Thoracic aorta (tissue), 2 donors: Measurements from ENCODE around the gene ILF2. TPM values are rescaled to one million over a fixed set of nuclear protein-coding genes. Genes with fewer than 3 reads are reported as not detected.

Source experiments
- ATAC-seq: fragments of 150-250 bp; one replicate; pipeline ENCODE4 v1.8.0; 2017; ENCODE audit warnings: low read depth; ENCODE audit not compliant: insufficient number of reproducible peaks, low FRiP score
- DNase-seq: peaks from one replicate; pipeline ENCODE4 v3.0.0-alpha.2; 2020; ENCODE audit warnings: low spot score
- H3K27ac ChIP-seq, 2 donors: fragments of 200-600 bp; sonication (generic); 1 replicate in 1 of 2; 2 replicates in 1 of 2; pipeline ENCODE4 v1.5.1; 2016; ENCODE audit warnings: mild to moderate bottlenecking in 2 of 2, moderate library complexity in 2 of 2
- H3K27me3 ChIP-seq: fragments of 200-600 bp; sonication (generic); replicated peaks from 2 replicates; pipeline ENCODE4 v1.6.0; 2016; ENCODE audit warnings: mild to moderate bottlenecking; ENCODE audit not compliant: insufficient read depth
- H3K36me3 ChIP-seq: fragments of 200-600 bp; sonication (generic); one replicate; pipeline ENCODE4 v1.5.1; 2016
- H3K4me1 ChIP-seq, 2 donors: fragments of 200-600 bp; sonication (generic); 1 replicate in 1 of 2; 2 replicates in 1 of 2; pipeline versions ENCODE4 v1.5.1 to v1.6.0; 2016; ENCODE audit warnings: low read depth in 2 of 2, mild to moderate bottlenecking in 1 of 2; ENCODE audit not compliant: control insufficient read depth in 1 of 2
- H3K4me3 ChIP-seq: fragments of 200-600 bp; sonication (generic); 2 replicates; pipeline ENCODE4 v1.5.1; 2016; ENCODE audit warnings: mild to moderate bottlenecking
- H3K9me3 ChIP-seq: fragments of 200-600 bp; sonication (generic); 2 replicates; pipeline ENCODE4 v1.5.1; 2016
- CTCF ChIP-seq: fragments of 200-600 bp; sonication (generic); IDR thresholded peaks from one replicate; pipeline ENCODE4 v1.5.1; 2019; ENCODE audit warnings: antibody characterized with exemption
- total RNA-seq, 2 donors: library from RNA; depleted of rRNA; stranded (reverse); fragments of >200 nt; gene quantifications; one replicate each; pipeline versions ENCODE4 v1.1.0 to v1.2.3, GENCODE V29; 2016

Gene ILF2
- total RNA-seq, 2 donors from 2014 or later, result 75.7 to 81.8 TPM

GRCh38 chr1:153699768-153700167, 29.0 kb upstream of the ILF2 start:
- H3K36me3 ChIP-seq, result no peaks in the 10 kb centered on the region
- peaks cover 23 to 31% of the 10 kb centered on the region in 2 donors for H3K4me1 ChIP-seq
- H3K9me3 ChIP-seq, result no peaks in the 10 kb centered on the region
- ATAC-seq (no peak), DNase-seq (no peak)
- TF ChIP-seq CTCF, result no peak
- H3K27me3 ChIP-seq, result no peaks in the 10 kb centered on the region
- no peak overlapping the region for H3K4me3 ChIP-seq
- peak overlapping the region; percentile 98 to 100 for H3K27ac ChIP-seq

- ATAC-seq (no peak), DNase-seq (no peak)
- Histone ChIP-seq H3K4me1 (peaks cover 23 to 31% of the 10 kb centered on the region in 2 donors), H3K9me3 (no peaks in the 10 kb centered on the region), H3K27me3 (no peaks in the 10 kb centered on the region), H3K36me3 (no peaks in the 10 kb centered on the region), H3K4me3 (peak overlapping the region; percentile 57), H3K27ac (peak overlapping the region; percentile 98 to 100)
- TF ChIP-seq CTCF, result no peak
Observed at GRCh38 chr1:153698923-153699714, 28.3 kb upstream of the ILF2 start.

GRCh38 chr1:153698020-153698922, 27.5 kb upstream of the ILF2 start:
- Histone ChIP-seq H3K4me3 (peak overlapping the region; percentile 57), H3K9me3 (no peaks in the 10 kb centered on the region), H3K27me3 (no peaks in the 10 kb centered on the region), H3K27ac (peak overlapping the region; percentile 98 to 100), H3K36me3 (peaks cover 6% of the 10 kb centered on the region), H3K4me1 (peaks cover 23 to 31% of the 10 kb centered on the region in 2 donors)
- DNase-seq (peak; percentile 67), ATAC-seq (peak; percentile 76)
- no peak for TF ChIP-seq CTCF

- peaks cover 13% of the 10 kb centered on the region for H3K36me3 ChIP-seq
- H3K4me1 ChIP-seq, result peaks cover 23 to 31% of the 10 kb centered on the region in 2 donors
- ATAC-seq (peak; percentile 62), DNase-seq (peak; percentile 75)
- H3K4me3 ChIP-seq, result peak overlapping the region; percentile 57
- no peaks in the 10 kb centered on the region for H3K9me3 ChIP-seq
- no peaks in the 10 kb centered on the region for H3K27me3 ChIP-seq
- H3K27ac ChIP-seq, result peak overlapping the region; percentile 98 to 100
- TF ChIP-seq CTCF, result peak; percentile 17
Observed at GRCh38 chr1:153697191-153698019, 26.6 kb upstream of the ILF2 start.
